Measurements from ENCODE around the gene DIO2. TPM values are rescaled to one million over a fixed set of nuclear protein-coding genes. Genes with fewer than 3 reads are reported as not detected.

Gene DIO2
- total RNA-seq, 2 donors from 2014 or later = 13.0 to 46.5 TPM

GRCh38 chr14:80213602-80214001 is 2.3 kb upstream of the DIO2 start:
- Histone ChIP-seq H3K27ac (no peak overlapping the region), H3K4me1 (ENCODE audit: control insufficient read depth in 1 of 2, low read depth in 2 of 2) (peaks cover 15 to 16% of the 10 kb centered on the region in 2 donors), H3K4me3 (no peak overlapping the region), H3K36me3 (no peaks in the 10 kb centered on the region), H3K27me3 (replicated peaks; ENCODE audit: insufficient read depth) (no peaks in the 10 kb centered on the region), H3K9me3 (no peaks in the 10 kb centered on the region)
- ATAC-seq (ENCODE audit: insufficient number of reproducible peaks, low FRiP score, low read depth) = no peak
- DNase-seq (ENCODE audit: low spot score) = no peak
- no peak for TF ChIP-seq CTCF (IDR thresholded peaks at IDR 0.05)

GRCh38 chr14:80212023-80212397 is 706 bp upstream of the DIO2 start:
- Histone ChIP-seq H3K9me3 (no peaks in the 10 kb centered on the region), H3K36me3 (no peaks in the 10 kb centered on the region), H3K27ac (no peak overlapping the region), H3K4me3 (peak overlapping the region; percentile 65), H3K4me1 (ENCODE audit: control insufficient read depth in 1 of 2, low read depth in 2 of 2) (peaks cover 15 to 16% of the 10 kb centered on the region in 2 donors), H3K27me3 (replicated peaks; ENCODE audit: insufficient read depth) (no peaks in the 10 kb centered on the region)
- no peak for DNase-seq (ENCODE audit: low spot score)
- no peak for TF ChIP-seq CTCF (IDR thresholded peaks at IDR 0.05)
- no peak for ATAC-seq (ENCODE audit: insufficient number of reproducible peaks, low FRiP score, low read depth)

- Histone ChIP-seq H3K4me3 (no peak overlapping the region), H3K36me3 (no peaks in the 10 kb centered on the region), H3K9me3 (no peaks in the 10 kb centered on the region), H3K27ac (no peak overlapping the region), H3K4me1 (ENCODE audit: control insufficient read depth in 1 of 2, low read depth in 2 of 2) (peaks cover 5 to 6% of the 10 kb centered on the region in 2 donors), H3K27me3 (replicated peaks; ENCODE audit: insufficient read depth) (no peaks in the 10 kb centered on the region)
- ATAC-seq (ENCODE audit: insufficient number of reproducible peaks, low FRiP score, low read depth) (no peak), DNase-seq (ENCODE audit: low spot score) (no peak)
- TF ChIP-seq CTCF (IDR thresholded peaks at IDR 0.05) = no peak
These were observed 2.8 kb downstream of the DIO2 start for GRCh38 chr14:80208461-80208860.

- Histone ChIP-seq H3K9me3 (no peaks in the 10 kb centered on the region), H3K4me3 (no peak overlapping the region), H3K27ac (no peak overlapping the region), H3K36me3 (no peaks in the 10 kb centered on the region), H3K27me3 (replicated peaks; ENCODE audit: insufficient read depth) (no peaks in the 10 kb centered on the region), H3K4me1 (ENCODE audit: control insufficient read depth in 1 of 2, low read depth in 2 of 2) (no peaks in the 10 kb centered on the region)
- DNase-seq (ENCODE audit: low spot score) (no peak), ATAC-seq (ENCODE audit: insufficient number of reproducible peaks, low FRiP score, low read depth) (no peak)
- no peak for TF ChIP-seq CTCF (IDR thresholded peaks at IDR 0.05)
These were observed 4.8 kb downstream of the DIO2 start for GRCh38 chr14:80206351-80207080.

GRCh38 chr14:80202888-80203562 is 8.3 kb downstream of the DIO2 start:
- no peak for TF ChIP-seq CTCF (IDR thresholded peaks at IDR 0.05)
- no peaks in the 10 kb centered on the region for H3K4me1 ChIP-seq (ENCODE audit: control insufficient read depth in 1 of 2, low read depth in 2 of 2)
- no peaks in the 10 kb centered on the region for H3K27me3 ChIP-seq (replicated peaks; ENCODE audit: insufficient read depth)
- no peak overlapping the region for H3K27ac ChIP-seq
- no peak for DNase-seq (ENCODE audit: low spot score)
- H3K4me3 ChIP-seq = no peak overlapping the region
- ATAC-seq (ENCODE audit: insufficient number of reproducible peaks, low FRiP score, low read depth) = no peak
- no peaks in the 10 kb centered on the region for H3K9me3 ChIP-seq
- no peaks in the 10 kb centered on the region for H3K36me3 ChIP-seq
